Measurements from ENCODE around the gene ARID3A.

The ARID3A gene

DNA sequence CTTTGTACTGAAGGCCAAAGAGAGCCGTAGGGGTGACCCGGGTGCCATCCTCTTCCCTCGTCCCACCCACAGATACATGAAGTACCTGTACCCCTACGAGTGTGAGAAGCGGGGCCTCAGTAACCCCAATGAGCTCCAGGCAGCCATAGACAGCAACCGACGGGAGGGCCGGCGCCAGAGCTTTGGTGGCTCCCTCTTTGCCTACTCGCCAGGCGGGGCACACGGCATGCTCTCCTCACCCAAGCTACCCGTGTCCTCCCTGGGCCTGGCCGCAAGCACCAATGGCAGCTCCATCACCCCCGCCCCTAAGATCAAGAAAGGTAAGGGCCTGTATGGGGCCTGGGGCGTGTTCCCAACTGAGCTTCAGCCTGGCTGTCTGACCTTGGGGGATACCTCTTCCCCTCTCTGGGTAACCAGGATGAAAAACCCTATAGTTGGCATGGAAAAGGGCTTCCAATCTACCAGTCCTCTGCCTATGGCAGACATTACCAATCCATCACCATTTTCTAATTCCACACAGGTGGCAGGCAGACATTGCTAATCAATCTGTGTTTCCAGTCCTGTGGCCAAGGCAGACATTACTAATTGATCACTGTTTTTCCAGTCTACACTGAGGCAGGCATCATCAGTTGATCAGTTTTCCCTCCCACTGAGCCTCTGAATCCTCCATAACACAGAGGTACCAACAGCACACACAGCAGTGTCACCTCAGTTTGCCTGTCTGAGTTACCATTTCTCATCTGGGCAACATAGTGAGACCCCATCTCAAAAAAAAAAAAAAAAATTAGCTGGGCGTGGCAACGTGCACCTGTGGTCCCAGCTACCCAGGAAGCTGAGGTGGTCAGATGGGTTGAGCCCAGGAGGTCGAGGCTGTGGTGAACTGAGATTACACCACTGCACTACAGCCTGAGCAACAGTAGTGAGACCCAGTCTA, 39.2 kb downstream of the ARID3A start:
- no peak for DNase-seq

- no peak for DNase-seq
Measured at GRCh38 chr19:966485-967088, 40.8 kb downstream of the ARID3A start.

- DNase-seq: peak; percentile 49
Measured at GRCh38 chr19:970695-971094, 44.9 kb downstream of the ARID3A start.

DNA sequence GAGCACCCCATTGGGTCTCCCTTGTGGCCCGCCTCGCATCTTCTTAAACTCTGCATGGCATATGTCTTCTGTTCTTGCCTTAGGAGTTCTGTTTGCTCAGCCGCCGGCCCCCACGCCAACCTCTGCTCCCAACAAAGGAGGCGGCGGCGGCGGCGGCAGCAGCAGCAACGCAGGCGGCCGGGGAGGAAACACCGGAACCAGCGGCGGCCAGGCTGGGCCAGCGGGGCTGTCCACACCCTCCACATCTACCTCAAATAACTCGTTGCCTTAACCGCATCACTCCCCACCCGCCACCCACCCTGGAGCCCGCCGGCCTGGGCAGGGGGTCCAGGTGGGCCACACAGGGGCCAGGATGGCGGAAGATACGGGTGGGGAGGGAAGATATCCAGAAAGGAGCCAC, 46.0 kb downstream of the ARID3A start:
- DNase-seq: no peak

- no peak for DNase-seq
Measured at GRCh38 chr19:972281-972680, 46.4 kb downstream of the ARID3A start.

DNA sequence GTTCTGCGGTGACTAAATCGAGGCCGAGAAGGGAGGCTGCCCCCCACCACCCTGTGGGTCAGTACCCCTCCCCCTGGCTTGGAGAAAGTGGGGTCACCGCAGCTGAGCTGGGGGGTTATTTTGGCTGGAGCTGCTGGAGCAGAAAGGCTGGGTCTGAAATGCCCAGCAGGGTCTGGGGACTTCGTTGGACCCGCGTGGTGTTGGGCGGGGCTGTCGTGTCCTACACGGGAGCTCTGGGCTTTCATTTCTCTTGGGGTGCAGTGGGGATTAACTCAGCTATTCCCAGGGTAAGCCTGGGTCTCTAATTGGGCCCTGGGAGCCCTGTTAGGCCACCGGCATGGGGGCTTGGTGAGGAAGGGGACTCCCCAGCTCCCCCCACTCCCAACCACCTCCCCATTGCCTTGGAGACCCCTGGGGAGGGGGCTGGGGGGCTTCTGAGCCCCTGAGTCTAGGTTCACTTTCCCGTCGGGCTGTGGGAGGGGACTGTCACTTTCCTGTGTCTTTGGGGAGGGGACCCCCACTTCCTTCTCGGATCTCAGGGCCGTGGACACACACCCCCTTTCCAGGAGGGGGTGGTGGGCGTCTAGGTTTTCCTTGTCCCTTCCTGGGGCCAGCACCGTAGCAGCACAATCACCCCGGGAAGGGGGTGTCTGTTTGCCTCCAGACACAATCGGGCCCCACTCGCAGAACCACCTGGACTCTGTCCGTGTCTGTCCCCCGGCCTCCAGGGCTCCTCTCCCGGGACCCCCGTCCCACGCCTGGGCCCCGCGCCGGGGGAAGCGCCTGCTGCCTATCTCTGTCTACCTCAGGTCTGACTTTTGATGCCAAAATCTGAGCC, 48.1 kb downstream of the ARID3A start:
- DNase-seq: no peak

DNA sequence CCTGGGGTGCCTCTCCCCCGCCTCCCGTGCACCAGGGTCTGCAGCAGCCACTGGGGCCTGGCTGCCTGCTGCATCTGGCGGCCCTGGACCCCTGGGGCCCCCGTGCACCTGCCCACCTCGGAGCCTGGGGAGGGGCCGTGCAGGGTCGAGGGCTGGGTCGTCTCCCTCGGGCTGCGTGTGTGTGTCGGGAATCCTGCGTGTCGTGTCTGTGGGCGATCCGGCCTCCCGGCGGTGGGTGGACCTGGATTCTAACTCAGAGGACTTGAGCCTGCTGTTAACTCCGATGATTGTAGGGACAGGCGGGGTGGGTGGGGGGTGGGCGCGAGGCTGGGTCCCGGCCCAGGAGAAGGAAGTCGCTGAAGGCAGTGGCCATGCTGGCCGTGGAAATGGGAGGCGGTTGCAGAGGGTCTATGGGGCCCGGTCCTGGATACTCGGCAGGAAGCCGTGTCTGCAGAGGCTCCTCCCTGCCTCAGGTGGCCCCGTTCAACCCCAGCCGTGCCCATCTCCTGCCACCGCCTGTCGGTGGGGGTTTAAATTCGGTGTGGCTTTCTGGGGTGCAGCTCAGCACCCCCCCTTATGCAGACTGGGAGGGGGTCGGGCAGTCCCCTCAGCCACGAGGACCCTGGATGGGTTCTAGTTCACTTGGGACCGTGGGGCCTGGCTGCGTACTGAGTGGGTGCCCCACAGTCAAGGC, 48.9 kb downstream of the ARID3A start:
- DNase-seq: no peak

DNA sequence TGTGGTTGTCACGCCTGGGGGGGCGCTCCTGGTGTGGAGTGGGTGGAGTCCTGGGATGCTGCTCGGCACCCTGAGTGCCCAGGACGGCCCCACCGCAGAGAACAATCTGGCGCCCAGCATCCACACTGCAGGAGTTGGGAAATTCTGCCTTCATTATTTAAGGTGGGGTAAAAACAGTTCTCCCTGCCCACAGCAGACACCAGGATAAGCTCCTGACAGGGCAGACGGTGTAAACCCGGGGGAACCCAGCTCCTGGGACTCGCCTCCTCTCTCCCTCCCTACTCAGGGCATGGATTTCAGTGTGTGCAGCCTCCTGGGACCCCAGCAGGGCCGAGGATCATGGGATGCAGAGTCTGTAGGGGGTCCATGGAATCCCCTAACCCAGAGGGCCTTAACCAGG, 50.6 kb downstream of the ARID3A start:
- no peak for DNase-seq

- no peak for DNase-seq
Measured at GRCh38 chr19:977058-977464, 51.2 kb downstream of the ARID3A start.

DNA sequence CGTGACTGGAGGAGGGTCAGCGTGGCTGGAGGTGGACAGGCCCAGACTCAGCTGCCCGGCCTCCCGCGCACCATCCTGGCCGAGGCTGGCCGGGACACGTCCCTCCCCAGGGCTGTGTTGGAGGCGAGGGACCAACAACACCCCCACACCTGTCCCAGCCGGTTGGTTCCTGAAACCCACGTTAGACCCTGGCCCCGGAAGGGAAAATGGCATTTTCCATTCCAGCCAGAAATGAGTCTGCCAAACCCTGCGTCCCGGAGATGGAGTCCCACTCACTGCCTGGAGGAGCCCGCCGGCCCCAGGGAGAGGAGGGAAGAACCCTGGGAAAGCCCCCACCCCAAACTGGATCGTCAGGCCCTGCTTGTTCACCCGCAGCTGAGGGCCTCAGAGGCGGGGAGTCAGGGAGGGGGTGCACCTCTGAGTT, 53.5 kb downstream of the ARID3A start:
- DNase-seq: no peak

- DNase-seq: no peak
Measured at GRCh38 chr19:980133-980998, 54.5 kb downstream of the ARID3A start.

- peak; percentile 87 for DNase-seq
Measured at GRCh38 chr19:982567-983170, 56.8 kb downstream of the ARID3A start.

DNA sequence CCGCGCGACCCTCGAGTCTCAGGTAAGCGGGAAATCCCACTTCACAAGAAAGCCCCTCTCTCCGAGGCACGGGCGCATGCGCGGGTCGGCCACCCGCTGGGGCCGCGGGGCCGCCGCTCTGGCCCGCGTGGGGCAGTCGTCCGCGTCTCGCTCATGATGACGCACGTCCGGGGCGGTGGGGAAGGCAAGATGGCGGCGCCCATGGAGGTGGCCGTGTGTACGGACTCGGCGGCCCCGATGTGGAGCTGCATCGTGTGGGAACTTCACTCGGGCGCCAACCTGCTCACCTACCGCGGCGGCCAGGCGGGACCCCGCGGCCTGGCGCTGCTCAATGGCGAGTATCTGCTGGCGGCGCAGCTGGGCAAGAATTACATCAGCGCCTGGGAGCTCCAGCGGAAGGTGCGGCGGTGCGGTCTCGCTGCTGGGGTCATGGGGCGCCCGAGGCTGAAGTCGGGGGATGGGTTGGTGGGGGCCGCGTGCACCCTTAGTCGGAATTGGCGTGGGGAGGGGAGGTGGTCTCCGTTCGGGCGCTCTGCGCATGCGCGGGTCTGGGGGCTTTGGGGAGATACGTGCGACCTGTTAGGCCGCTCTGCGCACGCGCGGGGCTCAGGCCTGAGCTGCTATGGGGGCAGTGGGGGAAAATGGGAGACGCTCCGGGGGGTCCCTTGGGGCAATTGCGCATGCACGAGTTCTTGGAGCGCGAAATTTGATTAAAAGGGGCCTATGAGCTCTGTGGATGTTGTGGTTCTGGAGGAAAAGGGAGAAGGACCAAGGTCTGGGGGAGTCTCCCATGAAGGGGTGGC, 58.5 kb downstream of the ARID3A start, which contains the start of gene WDR18:
Gene WDR18, plus strand, starts transcription at position 181 of the 803 bp plus-strand sequence. Its CDS starts 9 bp downstream, at position 190.
- DNase-seq: peak; percentile 90

- no peak for DNase-seq
Measured at GRCh38 chr19:986083-986482, 60.2 kb downstream of the ARID3A start.

GRCh38 chr19:988081-988480, 62.2 kb downstream of the ARID3A start:
- no peak for DNase-seq

GRCh38 chr19:988510-988909, 62.7 kb downstream of the ARID3A start:
- no peak for DNase-seq

DNA sequence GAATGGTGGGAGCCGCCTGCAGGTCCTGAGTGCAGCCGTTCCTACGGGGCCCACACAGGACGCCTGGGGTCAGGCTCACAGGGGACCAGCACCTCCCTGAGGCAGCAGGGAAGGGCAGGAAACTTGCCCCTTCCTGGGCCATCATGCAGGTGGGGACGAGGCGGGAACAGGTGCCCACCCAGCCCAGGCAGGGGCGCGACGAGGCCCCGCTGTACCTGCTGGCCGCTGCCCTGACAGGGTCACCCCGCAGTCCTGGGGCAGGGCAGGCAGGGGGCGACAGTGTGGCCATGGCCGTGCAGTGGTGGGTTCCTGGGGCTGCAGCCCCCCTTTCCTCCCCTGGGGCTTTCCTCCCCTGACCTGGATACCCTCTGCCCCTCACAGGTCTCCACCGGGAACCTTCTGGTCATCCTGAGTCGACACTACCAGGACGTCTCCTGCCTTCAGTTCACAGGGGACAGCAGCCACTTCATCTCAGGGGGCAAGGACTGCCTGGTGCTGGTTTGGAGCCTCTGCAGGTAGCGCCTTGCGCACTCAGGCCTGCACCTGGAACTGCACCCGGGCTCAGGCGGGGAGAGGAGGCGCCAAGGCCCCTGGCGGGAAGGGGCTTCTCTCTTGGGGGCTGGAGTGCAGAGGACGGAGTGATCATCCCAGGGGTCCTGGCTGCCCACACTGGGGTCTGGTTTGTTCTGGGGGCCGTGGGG, 63.7 kb downstream of the ARID3A start:
- DNase-seq: no peak

DNA sequence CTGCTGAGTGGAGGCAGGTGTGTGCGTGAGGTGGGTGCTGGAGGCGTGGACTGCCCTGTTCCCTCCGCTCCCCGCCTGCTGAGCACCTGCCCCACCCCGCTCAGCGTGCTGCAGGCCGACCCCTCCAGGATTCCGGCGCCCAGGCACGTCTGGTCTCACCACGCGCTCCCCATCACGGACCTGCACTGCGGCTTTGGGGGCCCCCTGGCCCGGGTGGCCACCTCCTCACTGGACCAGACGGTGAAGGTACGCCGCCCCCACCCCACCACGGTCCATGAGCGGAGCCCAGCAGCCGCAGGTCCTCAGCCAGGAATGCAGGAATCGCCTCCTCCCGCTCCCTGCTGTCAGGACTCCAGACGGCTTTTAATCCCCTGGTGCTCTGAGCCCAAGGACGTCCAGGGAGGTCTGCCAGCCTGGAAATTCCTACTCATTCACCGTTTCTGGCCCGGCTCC, 64.3 kb downstream of the ARID3A start:
- DNase-seq: no peak

- no peak for DNase-seq
Measured at GRCh38 chr19:990746-991145, 64.9 kb downstream of the ARID3A start.
